Ishikawa (cell line): ENCODE results near the gene BABAM2.

Experiments
- CEBPB ChIP-seq: IDR thresholded peaks from 2 replicates; pipeline ENCODE4 v1.6.1; 2012
- CREB1 ChIP-seq: IDR thresholded peaks from 2 replicates; pipeline ENCODE4 v1.6.1; 2012; ENCODE audit warnings: low read depth
- EGR1 ChIP-seq: IDR thresholded peaks from 2 replicates; pipeline ENCODE4 v1.6.1; 2012
- EP300 ChIP-seq: IDR thresholded peaks from 2 replicates; pipeline ENCODE4 v1.6.1; 2012; ENCODE audit warnings: borderline replicate concordance
- FOXM1 ChIP-seq: IDR thresholded peaks from 2 replicates; pipeline ENCODE4 v1.6.1; 2012; ENCODE audit warnings: low read depth, borderline replicate concordance
- MAX ChIP-seq: IDR thresholded peaks from 2 replicates; pipeline ENCODE4 v1.6.1; 2012
- NFIC ChIP-seq: IDR thresholded peaks from 2 replicates; pipeline ENCODE4 v1.6.1; 2012
- RAD21 ChIP-seq: IDR thresholded peaks from 2 replicates; pipeline ENCODE4 v1.6.1; 2012; ENCODE audit warnings: low read depth
- REST ChIP-seq: IDR thresholded peaks from 2 replicates; pipeline ENCODE4 v1.6.1; 2012; ENCODE audit warnings: low read depth, mild to moderate bottlenecking
- TAF1 ChIP-seq: IDR thresholded peaks from 2 replicates; pipeline ENCODE4 v1.6.1; 2012; ENCODE audit warnings: low read depth, mild to moderate bottlenecking
- TCF12 ChIP-seq: IDR thresholded peaks from 2 replicates; pipeline ENCODE4 v1.6.1; 2012; ENCODE audit warnings: low read depth
- TEAD4 ChIP-seq: IDR thresholded peaks from 2 replicates; pipeline ENCODE4 v1.6.1; 2012
- USF1 ChIP-seq: IDR thresholded peaks from 2 replicates; pipeline ENCODE4 v1.6.1; 2012
- YY1 ChIP-seq: IDR thresholded peaks from 2 replicates; pipeline ENCODE4 v1.6.1; 2012; ENCODE audit warnings: low read depth
- ZBTB7A ChIP-seq: IDR thresholded peaks from 2 replicates; pipeline ENCODE4 v1.6.1; 2012; ENCODE audit warnings: low read depth

Gene BABAM2

GRCh38 chr2:28274911-28275685, 384.6 kb downstream of the BABAM2 start:
- 0 out of 2 replicates have a peak, but pooled peaks have one; percentile 17 for TF ChIP-seq CEBPB
- TF ChIP-seq MAX: peak; percentile 54
- TF ChIP-seq TEAD4: peak; percentile 65
- TF ChIP-seq NFIC: peak; percentile 31; the same call in 1 of the 2 replicates
- TF ChIP-seq EGR1: no peak
- 0 out of 2 replicates have a peak, but pooled peaks have one; percentile 17 for TF ChIP-seq TAF1
- TF ChIP-seq ZBTB7A: no peak
- peak; percentile 86 for TF ChIP-seq EP300
- TF ChIP-seq CREB1: no peak
- peak; percentile 76 for TF ChIP-seq TCF12
- peak; percentile 8; the same call in 1 of the 2 replicates for TF ChIP-seq RAD21
- TF ChIP-seq USF1: peak; percentile 79
- TF ChIP-seq REST: no peak
- TF ChIP-seq YY1: no peak
- peak; percentile 81 for TF ChIP-seq FOXM1

GRCh38 chr2:28276076-28276618, 385.6 kb downstream of the BABAM2 start:
- no peak for TF ChIP-seq TAF1
- no peak for TF ChIP-seq RAD21
- 0 out of 2 replicates have a peak, but pooled peaks have one; percentile 7 for TF ChIP-seq NFIC
- TF ChIP-seq REST: no peak
- no peak for TF ChIP-seq YY1
- TF ChIP-seq USF1: no peak
- peak; percentile 54; the same call in 1 of the 2 replicates for TF ChIP-seq TCF12
- no peak for TF ChIP-seq EGR1
- TF ChIP-seq CEBPB: no peak
- no peak for TF ChIP-seq MAX
- TF ChIP-seq CREB1: no peak
- TF ChIP-seq TEAD4: peak; percentile 68
- TF ChIP-seq EP300: peak; percentile 64; the same call in 1 of the 2 replicates
- 0 out of 2 replicates have a peak, but pooled peaks have one; percentile 46 for TF ChIP-seq FOXM1
- TF ChIP-seq ZBTB7A: no peak

GRCh38 chr2:28276807-28277206, 386.3 kb downstream of the BABAM2 start:
- TF ChIP-seq CREB1 (no peak), NFIC (no peak), REST (no peak), USF1 (no peak), TEAD4 (no peak), EP300 (no peak), TCF12 (no peak), FOXM1 (no peak)
